GM19193 (cell line): ENCODE measurements around the gene WIZ.

Source experiments
- POLR2A ChIP-seq: IDR thresholded peaks from 4 replicates; pipeline ENCODE4 v1.6.1; 2011; ENCODE audit not compliant: insufficient read depth, insufficient read length; ENCODE audit errors: extremely low read depth

The WIZ gene

GRCh38 chr19:15453091-15453578 lies 3.4 kb upstream of the WIZ start:
- TF ChIP-seq POLR2A = no peak

GRCh38 chr19:15452111-15453047 lies 2.6 kb upstream of the WIZ start:
- no peak for TF ChIP-seq POLR2A

- TF ChIP-seq POLR2A = no peak
Observed at GRCh38 chr19:15450528-15450890, 753 bp upstream of the WIZ start.

GRCh38 chr19:15448778-15449619 lies 757 bp downstream of the WIZ start:
- TF ChIP-seq POLR2A = no peak

- no peak for TF ChIP-seq POLR2A
Observed at GRCh38 chr19:15448044-15448777, 1.5 kb downstream of the WIZ start.

GRCh38 chr19:15447057-15447456 lies 2.7 kb downstream of the WIZ start:
- TF ChIP-seq POLR2A = no peak

- no peak for TF ChIP-seq POLR2A
Observed at GRCh38 chr19:15445807-15446376, 3.9 kb downstream of the WIZ start.

GRCh38 chr19:15445227-15445605 lies 4.5 kb downstream of the WIZ start:
- no peak for TF ChIP-seq POLR2A

GRCh38 chr19:15444505-15445226 lies 5.1 kb downstream of the WIZ start:
- TF ChIP-seq POLR2A = no peak

- no peak for TF ChIP-seq POLR2A
Observed at GRCh38 chr19:15443838-15444237, 5.9 kb downstream of the WIZ start.

- no peak for TF ChIP-seq POLR2A
Observed at GRCh38 chr19:15443325-15443724, 6.4 kb downstream of the WIZ start.

- TF ChIP-seq POLR2A = no peak
Observed at GRCh38 chr19:15442142-15442920, 7.4 kb downstream of the WIZ start.

- no peak for TF ChIP-seq POLR2A
Observed at GRCh38 chr19:15441317-15441716, 8.4 kb downstream of the WIZ start.
